Raji (cell line): ENCODE results near the gene ZNF319.

Source experiments
- POLR2A ChIP-seq: IDR thresholded peaks from 2 replicates; pipeline ENCODE4 v1.6.1; 2011; ENCODE audit warnings: low read depth, low read length, control low read depth; ENCODE audit not compliant: insufficient read depth

Gene ZNF319

DNA sequence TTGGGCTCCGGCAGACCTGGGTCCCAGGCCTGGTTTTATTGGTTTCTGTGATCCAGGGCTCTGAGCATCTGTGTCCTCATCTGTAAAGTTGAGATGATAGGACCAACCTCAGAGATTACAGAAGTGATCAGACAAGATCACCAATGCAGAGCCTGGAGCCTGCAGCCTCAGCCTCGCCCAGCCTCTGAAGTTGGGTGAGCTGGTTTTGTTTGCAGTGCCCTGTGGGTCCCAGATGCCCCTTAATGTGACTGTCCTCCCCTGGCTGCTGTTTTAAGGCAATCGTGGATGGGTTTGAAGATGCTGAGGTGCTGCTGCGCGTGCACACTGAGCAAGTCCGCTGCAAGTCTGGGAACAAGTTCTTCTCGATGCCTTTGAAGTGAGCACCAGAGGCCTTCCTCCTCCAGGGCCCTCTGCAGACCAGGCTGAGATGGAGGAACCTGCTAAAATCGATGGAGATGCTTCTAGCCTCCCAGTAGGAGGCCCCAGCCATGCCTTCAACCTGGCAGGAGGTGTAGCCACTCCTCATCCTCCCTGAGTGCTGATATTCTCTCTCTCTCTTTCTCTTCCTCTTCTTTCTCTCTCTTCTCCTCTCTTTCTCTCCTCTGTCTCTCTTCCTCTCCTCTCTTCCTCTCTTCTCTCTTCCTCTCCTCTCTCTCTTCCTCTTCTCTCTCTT lies 19.5 kb upstream of the ZNF319 start:
- no peak for TF ChIP-seq POLR2A

DNA sequence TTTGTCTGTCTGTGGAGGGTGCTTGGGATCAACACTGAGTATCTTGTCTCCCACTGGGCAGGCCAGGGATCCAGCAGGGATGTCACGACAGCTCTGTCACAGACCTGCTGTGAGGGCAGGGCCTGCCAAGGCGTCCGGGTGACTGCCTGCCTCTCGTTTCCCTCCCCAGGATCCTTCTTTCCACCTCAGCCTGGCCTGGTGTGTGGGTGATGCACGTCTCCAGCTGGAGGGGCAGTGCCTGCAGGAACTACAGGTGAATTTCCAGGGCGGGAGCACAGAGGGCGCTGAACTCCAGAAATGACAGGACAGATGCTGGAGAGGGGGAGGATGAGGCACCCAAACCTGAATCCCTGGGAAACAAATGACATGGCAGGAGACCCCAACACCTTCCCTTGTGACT lies 18.3 kb upstream of the ZNF319 start:
- no peak for TF ChIP-seq POLR2A

DNA sequence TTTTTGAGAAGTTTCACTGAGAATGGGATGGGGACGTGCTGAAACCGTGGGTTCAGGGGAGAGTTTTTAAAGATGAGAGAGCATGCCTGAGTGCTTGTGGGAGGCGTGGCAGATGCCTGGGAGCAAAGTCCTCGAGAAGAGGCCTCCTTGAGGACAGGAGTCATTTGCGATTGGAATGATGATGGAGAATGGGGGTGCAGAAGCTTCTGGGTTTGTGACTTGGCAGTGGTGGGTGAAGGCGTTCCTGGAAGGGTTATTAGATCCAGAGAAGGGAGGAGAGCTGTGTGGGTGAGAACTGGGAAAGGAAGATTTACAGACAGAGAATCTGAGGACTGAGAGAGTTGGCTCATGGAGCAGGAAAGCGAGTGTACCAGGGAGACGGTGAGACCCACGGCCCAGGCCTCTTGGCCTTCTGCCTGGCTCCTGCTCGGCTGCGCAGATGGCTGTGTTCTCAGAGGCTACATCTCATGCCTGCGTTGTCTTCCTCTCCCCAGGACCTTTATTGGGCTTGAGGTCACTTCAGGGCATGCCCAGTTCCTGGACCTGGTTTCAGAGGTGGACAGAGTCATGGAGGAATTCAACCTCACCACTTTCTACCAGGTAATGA lies 16.5 kb upstream of the ZNF319 start:
- no peak for TF ChIP-seq POLR2A

DNA sequence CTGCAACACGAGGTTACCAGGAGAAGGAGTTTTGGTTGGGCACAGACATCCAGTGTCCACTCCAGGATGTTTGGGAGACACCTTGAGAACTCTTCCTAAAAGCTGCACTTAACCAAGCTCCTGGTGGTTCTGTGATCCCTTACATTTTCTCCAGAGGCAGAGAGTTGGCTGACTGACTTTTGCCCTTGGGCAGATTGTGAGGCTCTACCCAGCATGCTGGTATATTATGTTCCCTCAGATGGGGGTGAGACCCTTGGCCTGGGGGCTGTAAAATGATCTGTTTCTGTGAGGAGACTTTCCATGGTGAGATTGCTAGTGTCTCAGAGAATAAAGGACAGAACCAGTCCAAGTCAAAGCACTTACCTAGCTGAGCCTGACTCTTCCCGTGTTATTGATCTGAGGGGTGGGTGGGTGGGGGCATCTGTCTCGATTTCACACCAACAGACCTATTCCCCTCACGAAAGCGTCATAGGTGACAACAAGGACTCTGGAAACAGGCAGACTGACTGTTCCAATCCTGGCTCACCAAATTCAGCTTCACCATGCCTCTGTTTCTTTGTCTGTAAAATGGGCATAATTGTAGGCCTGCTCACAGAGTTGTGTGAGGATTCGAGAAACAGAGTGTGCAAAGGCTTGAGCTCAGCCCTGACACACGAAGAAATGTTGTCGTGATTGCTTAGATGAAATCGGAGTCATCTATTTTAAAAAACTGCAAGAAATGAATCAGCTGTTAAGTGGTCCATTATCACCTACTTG lies 12.9 kb upstream of the ZNF319 start:
- TF ChIP-seq POLR2A: no peak

DNA sequence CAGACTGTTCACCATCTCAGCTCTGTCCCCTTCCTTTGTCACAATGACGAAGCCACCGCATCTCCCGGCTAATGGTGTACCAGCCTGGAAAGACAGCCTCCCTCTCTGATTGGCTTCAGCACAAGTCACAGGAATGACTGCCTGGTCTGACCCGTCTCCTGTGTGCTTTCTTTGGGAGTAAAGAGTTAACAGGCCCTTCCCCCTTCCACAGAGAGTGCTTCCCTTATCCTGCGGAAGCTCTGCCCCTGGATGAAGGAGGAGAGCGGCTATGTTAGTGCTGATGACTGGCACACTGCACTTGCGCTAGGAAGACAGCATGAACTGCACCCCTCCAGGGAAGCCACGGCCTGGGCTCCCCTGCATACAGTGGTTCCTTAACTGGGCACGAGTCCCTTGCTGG lies 12.0 kb upstream of the ZNF319 start:
- no peak for TF ChIP-seq POLR2A

DNA sequence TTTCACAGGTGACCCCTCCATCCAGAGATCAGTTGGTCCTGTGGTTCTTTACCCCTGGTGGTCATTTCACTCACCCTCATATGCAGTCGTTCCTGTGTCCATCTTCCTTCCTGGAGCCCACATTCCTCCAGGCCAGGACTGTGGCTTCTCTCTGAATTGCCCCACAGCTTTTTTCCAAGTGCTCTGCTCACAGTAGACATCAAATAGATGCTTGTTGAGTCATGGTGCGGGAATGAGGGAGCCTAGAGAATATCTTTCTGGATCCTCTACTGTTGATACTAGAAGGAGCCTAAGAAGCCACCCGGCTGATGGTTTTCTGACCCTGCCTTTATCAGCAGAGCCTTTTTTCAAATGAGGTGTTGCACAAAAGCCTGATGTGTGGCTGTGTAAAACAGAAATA lies 11.2 kb upstream of the ZNF319 start:
- TF ChIP-seq POLR2A: no peak

DNA sequence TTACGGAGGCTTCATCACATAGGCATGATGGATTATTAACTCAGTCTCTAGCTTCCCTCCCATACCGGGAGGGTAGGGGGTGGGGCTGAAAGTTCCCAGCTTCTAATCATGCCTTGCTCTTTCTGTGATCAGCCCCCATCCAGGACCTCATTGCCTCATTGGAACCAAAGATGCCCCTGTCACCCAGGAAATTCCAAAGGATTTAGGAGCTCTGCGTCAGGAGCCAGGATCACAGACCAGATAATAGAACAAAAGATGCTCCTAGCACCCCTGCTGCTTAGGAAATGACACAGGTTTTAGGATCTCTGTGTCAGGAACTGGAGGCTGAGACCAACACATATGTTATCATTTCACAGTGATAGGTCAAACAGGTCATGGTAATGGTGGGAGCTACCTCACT lies 10.4 kb upstream of the ZNF319 start:
- TF ChIP-seq POLR2A: no peak

DNA sequence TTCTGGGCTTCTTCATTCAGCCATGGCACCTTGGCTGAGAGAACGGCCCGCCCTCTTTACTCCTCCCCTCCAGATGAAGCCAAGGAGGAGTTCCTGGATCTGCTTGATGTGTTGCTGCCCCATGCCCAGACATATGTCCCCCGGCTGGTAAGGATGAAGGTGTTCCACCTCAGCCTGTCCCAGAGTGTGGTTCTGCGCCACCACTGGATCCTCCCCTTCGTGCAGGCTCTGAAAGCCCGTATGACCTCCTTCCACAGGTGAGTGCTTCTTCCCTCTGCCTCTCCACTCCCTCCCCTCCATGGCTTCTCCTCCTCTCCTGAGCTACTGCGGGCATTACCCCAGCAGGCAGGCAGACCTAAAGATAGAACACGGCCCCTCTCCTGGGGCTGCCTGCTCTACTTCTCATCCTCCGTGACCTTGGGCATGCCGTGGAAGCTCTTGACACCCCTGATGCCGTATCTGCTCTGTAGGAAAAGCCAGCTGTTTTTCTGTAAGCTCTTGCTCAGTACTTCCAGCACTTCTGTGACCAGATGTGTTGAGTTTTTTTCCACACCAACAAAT lies 9.5 kb upstream of the ZNF319 start:
- no peak for TF ChIP-seq POLR2A

DNA sequence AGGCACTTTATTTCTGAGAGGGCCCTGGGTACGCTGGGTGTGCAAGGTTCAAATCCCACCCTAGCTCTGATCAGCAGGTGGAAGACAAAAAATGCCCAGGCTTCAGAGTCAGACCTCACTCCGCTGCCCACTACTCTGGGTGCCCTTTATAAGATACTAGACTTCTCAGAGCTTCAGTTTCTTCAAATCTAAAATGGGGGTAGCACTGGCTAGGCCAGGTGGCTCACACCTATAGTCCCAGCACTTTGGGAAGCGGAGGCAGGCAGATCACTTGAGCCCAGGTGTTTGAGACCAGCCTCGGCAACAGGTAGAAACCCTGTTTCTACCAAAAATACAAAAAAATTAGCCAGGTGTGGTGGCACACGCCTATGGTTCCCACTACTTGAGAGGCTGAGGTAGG lies 2.5 kb upstream of the ZNF319 start:
- no peak for TF ChIP-seq POLR2A

DNA sequence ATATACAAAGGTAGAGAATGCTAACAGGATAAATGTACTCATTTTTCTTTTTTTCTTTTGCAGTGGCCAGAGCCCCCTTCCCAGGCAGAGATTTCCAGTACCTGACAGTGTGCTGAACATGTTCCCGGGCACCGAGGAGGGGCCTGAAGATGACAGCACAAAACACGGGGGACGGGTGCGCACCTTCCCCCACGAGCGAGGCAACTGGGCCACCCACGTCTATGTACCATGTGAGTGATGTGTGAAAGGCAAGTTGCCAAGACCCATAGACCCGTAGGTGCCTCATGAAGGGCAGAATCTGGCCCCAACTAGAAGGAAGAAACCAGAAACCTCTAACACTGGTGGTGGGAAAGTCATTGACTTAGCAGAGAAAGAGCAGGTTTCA lies 1.9 kb upstream of the ZNF319 start:
- no peak for TF ChIP-seq POLR2A

DNA sequence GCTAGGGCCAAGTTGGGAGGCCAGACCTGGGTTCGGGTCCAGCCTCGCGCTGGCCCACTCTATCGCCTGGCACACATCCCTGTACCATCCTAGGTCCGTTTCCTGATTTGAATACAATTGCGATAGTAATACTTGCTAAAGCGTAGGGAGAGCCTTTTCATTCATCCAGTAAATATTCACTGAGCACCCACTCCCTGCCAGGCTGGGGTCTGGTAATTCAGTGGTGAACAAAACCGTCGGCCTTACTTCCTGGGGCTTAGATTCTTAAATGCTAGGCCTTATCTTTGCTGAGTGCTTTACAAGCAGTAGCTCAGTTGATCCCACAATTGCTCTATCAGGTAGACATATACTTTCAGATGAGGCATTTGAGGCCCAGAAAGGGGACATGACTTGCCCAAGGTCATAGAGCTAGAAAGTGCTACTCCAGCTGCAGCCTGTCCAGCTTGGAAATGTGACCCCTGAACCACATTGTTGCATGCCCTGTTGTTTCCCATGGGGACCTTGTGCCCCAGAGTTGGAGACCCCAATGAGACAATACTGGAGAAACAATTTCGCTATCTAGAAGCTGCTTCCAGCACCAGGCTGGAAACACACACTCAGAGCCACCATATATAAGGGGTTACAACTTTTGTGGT lies 1.4 kb upstream of the ZNF319 start:
- TF ChIP-seq POLR2A: no peak

DNA sequence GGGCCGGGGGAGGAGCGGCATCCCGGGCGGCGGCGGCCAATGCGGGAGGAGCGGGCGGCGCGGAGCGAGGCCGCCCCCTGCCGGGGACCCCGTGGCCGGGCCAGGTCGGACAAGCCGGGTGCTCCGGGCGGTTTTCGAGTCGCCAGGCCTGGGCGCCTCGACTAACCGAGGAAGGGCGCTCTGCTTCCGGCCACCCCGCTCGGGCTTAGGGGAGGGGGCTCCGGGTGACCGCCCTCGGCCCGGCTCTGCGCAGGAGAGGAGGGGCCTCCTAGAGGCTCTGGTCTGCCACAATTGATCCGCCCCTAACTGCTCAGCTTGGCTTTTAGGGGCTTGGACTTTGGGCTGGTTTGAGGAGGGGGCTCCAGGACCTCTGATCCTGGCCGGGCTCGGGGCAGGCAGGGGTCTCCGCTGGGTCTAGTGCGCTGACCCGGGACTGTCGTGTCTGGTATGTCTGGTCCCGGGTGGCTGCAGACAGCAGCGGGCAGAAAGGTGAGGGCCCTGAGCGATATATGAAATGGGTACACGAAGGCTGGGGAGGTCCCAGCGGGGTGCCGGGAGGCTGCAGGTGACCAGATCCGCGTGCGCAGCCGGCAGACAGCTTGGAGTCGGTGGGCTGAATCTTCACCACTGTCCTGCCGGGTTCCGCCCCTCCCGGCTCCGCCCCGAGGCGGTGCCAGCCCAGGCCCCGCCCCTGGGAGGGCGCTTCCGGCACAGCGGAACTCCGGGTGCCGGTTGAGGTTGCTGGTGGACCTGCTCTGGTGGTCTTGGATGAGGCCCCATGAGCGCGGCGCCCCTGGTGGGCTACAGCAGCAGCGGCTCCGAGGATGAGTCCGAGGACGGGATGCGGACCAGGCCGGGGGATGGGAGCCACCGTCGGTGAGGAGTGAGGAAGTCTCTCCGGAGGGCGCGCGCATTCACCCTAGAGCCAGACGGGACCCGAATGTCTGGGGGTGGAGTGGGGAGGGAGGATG lies 519 bp upstream of the ZNF319 start, which contains the start of gene USB1:
USB1 (plus strand) TSS at position 702 of the 971 bp plus-strand sequence; CDS start at position 779, 77 bp downstream.
- peak; percentile 90 for TF ChIP-seq POLR2A

DNA sequence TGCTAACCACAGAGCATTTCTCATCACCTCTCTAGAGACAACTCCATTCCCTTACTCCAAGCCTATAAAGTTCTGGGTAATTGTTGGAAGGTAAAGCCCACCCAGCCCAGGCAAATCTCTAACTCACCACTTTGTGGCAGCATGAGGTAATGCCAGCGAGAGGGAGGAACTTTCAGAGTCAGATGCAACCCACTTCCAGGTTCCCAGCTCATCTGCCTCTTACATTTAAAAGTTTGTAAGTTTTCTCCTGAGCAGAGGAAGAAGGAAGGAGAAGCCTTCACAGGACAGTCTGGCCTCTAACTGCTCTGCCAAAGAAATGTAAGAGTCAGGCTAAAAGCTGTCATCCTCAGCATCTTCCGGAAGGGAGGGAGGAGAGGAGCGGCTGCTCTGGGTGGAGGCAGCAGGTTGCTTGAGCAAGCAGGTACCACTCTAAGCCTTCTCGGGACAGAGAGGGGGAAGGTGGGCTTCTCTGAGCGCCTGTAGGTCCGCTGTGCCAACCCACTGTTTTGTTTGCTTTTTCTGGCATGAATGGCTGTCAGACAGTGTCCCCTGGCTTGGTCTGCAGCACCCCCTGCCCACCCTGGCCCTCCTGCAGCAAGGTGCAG lies 1.0 kb downstream of the ZNF319 start:
- no peak for TF ChIP-seq POLR2A

DNA sequence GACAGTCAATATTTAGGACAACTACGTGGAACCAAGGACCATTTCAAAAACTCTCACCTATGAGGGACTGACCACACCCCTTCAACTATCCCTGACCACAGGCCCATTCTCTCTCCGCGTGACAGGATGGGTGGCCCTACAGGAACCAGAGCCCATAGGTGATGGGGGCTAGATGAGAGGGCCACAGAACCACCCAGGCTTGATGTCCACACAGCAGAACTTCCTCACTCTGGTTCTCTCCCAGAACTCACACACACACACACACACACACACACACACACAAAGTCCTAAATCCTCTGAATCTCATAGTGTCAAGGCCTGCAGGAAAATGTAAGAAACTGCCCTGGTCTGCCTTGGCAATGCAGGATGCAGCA lies 1.5 kb downstream of the ZNF319 start:
- TF ChIP-seq POLR2A: no peak
